NOMO-1 treated with dmso at 0.1 percent for 144 hours (cell line): ENCODE measurements around the gene ATP13A1.
A peak's percentile ranks its signal among the peaks of the same experiment; 100 is the strongest.

Experiments
- DNase-seq: peaks from one replicate; lab custom pipeline; 2025; ENCODE audit not compliant: unreplicated experiment; lab: John Stamatoyannopoulos, UW

ATP13A1 gene

DNA sequence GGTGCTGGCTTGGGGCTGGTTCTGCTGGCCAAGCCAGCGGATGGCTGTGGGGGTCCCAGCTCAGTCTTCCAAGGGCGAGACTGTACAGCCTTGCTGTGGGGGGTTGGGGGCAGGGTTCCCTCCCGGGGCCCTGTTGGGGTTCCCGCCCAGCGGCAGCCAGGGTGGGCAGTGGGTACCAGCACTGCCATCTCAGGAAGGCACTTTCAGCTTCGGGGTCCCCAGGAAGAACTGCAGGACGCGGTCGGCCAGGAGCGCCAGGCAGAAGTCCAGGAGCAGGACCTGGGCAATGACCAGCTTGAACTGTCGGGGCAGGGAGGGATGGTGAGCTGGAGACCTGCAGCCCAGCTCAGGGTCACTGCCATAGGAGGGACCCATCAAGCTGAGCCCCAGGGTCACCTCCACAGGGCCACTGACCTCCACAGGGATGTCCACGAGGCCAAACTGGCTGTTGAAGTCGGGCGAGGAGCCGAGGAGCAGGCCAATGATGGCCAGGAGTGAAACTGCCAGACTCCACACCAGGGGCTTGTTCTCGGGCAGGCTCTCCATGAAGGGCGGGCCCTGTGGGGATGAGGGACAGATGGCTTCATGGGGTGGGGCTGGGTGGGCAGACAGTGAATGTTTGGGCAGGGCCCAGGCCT, 18.1 kb downstream of the ATP13A1 start:
- no peak for DNase-seq

DNA sequence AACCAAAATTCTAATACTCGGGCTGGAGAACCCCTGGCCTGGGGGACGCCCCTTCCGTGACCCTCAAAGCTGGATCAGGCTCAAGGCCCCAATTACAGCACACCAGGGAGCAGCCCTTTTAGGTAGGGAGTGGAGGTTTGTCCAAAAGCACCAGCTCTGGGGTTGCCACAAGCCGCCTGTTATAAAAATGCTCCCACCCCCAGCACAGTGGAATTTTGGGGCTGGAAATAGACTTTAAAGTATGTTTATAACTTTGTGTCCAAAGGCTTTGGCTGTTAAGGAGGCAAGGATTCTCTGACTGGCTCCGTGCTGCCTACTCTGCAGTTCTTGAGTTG, 19.5 kb downstream of the ATP13A1 start:
- no peak for DNase-seq

DNA sequence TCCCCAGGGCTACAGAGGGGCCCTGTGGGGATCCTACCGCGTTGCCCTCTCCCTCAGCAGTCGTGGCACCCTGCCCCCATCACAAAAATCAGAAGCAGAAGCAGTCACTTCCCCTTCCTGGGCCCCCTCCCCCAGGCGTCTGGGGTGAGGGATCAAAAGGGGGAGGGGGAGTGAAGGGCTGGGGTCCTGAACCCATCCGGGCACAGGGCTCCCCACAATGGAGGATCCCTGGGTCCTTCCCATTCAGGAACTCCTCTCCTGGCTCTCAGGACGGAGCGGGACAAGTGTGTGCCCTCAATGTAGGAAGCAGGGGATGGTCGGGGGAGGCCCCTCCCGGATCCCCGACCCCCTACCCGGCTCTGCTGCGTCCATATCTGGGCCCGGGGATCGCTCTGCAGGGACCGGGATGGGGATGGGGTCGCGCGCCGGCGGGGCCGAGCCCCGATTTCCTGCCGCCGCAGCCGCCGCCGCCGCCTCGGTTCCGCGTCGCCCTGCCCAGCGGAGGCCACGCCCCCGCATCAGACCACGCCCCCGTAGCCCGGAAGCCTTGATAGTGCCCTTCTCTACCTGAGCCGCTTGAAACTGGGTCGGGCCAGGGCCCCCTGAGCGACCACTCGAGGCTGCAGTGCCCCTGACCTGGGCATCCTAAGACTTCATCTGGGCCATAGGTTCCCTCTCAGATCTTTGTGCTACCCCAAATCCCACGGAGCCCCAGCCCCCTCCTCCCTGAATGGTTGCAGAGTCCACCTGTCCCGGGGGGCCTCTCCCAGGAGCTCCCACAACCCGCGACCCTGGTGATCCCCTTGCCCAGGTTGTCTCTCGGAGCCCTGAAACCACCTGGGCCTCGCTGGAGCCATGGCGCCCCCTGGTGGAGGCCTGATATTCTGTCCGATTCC, 20.1 kb downstream of the ATP13A1 start, which contains the start of gene GMIP:
Gene GMIP (minus strand): TSS at position 500 of the 896 bp plus-strand sequence. CDS start 128 bp downstream, at position 372.
- DNase-seq: peak; percentile 53

DNA sequence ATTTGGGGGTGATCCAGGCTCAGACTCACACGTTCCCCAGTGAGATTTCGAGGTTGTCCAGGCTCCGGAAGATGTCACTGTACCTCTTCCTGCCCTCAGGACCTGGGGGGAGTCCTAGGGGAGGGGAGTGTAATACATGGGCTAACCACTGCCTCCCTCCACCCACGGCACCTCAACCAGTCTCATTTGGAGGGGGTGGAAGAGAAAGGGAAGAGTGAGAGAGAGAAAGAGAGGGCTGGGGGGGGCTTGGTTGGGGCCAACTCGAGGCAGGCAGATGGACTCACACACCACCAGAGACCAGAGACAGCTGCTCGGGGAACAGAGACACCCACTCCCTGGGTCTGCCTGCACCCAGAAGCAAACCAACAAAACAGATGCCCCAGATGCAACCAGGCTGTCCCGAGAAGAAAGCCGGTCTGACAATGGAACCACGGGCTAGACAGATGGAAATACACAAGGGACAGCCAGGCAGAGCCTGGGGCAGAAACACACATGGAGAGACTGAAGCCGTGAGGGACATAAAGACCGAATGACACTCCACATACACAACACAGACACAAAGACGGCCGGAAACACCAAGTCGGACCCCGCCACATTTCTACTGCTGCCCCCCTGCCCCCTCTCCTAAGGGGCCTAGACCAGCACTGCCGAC, 20.8 kb downstream of the ATP13A1 start:
- no peak for DNase-seq

DNA sequence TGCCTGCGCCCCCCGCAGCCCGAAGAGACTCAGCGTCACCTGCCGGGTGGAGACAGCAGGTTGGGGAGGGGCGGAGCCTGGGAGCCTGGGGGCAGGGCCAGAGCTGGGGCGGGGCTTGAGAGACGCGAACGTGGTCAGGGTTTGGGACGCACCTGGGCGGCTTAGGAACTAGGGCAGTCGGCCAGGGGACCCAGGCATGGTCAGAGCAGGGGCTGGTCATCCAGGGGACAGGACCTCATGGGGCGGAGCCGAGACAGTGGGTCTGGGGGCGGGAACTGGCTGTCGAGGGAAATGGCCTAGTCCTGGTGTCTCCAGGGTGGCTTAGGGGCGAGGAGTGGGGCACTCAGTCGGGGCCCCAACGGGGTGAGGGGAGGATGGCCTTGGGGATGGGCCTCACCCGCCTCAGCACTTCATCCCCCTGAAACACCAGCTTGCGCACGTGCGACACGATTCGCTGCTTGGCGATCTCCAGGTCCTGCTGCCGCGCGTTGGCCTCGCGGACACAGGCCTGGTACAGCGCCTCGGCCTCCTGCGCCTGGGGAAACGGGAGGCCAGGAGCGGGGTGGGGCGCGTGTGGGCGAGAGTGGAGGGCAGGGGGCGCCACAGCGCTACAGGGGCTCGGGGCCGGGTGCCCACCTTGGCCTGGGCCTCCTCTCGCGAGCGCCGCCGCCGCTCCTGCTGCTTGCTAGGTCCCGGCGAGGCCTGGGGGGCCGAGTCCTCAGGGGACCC, 25.8 kb downstream of the ATP13A1 start:
- DNase-seq: no peak

DNA sequence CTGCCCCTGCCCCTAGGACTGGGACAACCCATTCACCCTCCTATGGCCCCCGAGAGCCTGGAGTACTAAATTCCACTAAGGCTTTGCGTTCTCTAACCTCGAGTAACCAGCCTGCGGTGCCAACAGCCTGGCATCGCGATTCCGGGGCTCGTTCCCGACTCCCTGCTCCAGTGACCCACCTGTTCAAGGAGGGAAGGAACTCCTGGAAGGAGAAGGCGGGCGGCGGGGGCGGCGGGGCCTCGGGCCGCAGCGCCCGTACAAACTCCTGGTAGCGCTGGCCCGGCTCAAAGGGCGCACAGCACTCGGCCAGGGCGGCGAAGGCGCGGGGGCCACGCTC, 26.3 kb downstream of the ATP13A1 start:
- DNase-seq: no peak

DNA sequence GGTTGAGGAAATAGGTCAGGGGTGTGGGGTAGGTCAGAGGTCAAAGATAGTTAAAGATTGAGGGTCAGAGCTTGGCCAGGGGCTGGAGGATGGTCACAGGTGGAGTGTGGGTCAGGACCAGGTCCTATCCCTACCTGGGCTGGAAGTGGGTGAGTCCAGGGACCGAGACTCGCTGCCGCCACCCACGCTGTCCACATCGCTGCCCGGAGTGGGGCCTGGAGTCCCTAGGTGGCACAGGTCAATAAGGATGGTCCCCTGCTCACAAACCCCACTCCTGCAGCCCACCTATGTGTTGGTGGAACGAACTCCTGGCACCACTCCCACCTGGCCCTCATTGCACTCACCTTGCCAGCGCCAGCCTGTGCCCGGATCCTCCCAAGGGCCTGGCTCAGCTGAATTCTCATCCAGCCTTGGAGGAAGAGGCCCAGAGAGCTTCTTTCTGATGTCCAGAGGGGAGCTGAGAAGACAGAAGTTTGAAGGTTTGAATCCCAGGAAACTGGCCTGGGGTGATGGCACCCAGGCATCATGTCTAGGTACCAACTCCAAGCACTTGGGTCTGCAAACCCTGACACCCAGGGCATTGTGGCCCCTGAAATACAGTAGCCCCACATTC, 26.8 kb downstream of the ATP13A1 start:
- no peak for DNase-seq

DNA sequence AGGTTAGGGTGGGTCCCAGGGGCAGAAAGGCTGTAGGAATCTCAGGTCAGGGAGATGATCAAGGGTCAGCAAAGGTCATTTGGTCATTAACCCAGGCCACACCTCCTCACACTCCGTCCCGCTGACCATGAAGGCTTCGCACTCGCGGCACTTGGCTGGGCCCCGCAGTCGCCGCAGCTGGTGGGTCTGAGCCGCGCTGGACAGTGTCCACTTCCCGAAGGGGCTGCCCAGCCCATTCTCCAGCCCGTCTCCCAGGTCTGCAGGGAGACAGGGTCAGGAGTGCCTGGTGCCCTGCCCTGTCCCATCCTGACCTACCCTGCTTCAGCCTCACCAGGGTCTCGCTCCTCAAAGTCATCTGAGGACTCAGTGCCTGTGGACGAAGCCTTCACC, 28.2 kb downstream of the ATP13A1 start:
- no peak for DNase-seq

DNA sequence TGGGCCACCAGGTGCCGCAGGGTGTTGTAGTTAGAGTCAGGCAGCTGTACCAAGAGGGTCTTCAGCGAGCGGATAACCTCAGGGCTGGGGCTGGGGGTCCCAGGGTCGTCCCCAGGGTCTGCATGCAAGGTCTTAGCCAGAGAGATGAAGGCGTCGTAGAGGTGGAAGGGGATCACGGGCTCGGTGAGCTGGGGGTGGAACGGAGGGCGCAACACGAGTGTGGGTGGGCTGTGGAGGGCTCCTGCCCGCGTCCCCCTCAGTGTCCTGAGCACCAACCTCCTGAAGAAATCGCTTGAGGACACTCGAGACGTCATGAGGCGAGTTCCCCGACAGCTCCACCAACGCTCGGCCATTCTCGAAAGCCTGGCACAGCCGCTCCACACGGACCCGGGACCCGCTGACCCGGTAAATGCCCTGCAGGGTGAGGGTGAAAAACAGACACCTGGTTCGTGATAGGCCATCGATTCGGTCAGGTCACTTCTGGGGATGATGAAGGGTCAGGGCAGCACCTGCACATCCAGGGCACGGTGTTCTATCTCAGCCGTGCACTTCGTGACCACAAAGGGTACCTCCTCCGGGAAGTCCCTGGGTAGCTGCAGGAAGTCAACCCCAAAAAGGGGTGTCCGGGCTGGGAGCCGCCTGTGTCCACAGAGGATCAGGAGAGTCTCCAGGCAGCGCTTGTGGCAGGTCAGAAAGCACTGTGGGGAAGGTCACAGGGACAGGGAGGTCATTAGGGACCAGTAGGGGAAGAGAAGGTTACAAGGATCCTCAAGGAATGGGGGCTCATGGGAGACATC, 28.8 kb downstream of the ATP13A1 start:
- no peak for DNase-seq

DNA sequence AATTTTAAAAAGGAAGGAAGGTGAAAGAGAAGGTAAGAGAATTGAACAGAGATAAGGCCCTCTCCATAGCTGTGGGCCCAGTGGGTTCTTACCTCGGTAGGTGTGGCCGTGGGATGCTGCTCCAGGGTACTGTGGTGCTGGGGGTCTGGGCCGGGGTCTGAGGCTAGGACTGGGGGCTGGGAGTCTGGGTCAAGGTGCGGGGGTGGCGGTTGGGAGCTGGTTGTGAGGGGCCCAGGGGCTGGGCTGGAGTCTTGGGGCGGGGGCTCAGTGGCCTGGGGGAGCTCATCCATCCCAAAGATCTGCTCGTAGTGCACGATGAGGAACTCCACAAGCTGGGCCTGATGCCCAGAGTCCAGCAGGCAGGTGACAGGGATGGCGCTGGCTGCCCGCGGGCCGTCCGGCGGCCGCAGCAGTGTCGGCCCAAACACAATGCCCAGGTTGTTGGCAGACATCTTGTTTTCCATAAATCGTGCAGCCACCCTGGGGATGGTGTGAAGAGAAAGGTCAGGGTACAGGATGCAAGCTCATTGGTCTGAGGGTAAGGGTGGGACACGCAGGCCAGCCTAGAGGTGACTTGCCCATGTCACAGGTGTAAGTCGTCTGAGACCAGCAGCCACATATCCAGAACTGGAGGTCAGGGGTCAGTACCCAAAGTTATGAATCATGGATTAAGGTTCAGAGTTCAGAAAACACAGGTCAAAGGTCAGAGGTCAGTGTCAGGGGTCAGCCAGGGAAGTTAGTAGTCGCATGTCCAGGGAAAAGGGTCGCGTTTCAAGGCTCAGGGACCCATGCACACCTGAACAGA, 29.6 kb downstream of the ATP13A1 start:
- no peak for DNase-seq

DNA sequence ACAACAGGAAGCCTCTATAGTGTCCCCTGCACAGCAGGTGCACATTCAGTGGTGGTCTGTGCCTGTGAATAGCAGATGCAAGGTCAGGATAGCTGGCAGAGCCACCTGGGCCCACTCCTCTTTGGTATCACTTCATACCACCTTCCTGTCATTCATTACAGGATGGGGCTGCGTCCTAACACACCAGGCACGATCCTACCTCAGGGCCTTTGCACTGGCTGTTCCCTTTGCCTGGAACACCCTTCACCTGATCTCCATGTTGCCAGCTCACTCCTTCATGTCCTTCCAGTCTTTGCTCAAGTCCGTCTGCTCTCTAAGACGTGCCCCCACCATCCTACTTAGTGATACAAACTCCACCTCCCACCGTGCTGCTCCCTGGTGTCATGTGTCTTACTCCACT, 30.8 kb downstream of the ATP13A1 start:
- DNase-seq: no peak

DNA sequence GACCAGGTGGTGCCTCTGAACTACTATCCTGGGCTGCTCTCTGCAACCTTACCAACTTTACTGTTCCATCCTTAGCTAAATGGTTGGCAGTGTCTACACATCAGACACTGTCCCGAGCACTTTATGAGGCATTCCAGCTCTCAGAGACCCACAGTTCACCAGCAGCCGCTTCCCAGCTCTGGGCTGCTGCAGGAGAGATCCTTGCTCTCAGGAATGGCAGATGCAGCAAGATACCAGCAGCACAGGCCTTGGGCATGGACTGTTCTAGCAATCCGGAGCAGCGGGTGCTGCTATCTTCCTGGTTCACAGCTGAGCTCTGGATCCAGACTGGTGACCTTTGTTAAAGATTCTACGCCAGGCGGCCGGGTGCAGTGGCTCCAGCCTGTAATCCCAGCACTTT, 32.1 kb downstream of the ATP13A1 start:
- no peak for DNase-seq

DNA sequence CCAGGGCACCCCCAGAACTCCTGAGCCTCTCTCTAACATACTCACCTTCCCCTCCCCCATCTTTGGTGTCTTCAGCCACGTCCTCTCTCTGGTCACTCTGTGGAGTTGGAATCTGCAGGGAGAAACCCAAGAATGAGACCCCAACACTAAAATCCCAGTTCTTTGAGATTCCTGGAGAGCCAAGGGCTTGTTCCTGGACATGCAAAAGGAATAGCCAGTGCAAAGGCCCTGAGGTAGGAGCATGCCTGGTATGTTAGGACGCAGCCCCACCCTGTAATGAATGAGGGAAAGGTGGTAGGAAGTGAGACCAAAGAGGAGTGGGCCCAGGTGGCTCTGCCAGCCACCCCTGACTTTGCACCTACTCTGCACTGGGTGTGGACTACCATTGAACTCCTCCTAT, 33.0 kb downstream of the ATP13A1 start:
- DNase-seq: no peak

DNA sequence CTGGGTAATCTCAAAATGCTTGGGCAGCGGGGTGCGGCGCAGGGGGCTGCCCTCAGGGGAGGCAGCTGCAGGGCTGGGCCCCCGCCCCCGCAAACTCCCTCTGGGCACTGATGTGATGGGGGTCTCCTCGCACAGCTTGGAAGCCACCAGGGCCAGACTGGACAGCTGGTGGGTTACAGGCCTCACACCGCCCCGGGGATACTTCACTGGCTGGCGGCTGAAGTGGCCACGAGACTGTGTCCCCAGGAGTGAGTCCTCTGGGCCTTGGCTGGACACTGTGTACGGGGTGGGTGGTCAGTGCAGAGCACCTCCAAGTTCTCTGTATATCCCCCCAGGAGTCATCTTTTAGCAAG, 33.4 kb downstream of the ATP13A1 start:
- no peak for DNase-seq

DNA sequence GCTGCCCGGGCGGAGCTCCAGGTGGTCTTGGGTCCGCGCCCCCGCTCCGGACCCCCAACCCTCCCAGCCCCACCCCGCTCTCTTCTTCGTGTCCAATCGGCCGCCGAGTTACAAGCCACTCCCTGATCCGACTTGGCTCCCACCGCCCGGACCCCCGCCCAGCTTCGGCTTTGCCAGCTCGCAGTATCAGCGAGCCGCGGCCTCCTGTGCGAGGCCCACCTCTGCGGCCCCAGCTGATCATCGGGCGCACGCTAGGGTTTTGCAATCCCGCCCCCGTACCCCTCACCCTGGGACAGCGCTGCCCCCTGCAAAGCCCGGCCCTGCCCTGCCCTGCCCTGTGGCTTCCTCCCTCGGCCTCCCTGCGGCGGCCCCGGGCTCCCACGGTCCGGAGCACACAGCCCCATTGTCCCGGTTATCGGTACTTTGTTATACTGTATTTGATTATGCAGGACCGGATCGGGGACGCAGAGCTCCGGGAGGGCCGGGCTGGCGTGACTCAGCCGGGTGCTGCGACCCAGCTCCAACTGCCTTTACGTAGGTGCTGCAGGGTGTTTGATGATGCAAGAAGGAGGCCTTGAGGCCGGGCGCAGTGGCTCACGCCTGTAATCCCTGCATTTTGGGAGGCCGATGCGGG, 34.9 kb downstream of the ATP13A1 start:
- DNase-seq: no peak

DNA sequence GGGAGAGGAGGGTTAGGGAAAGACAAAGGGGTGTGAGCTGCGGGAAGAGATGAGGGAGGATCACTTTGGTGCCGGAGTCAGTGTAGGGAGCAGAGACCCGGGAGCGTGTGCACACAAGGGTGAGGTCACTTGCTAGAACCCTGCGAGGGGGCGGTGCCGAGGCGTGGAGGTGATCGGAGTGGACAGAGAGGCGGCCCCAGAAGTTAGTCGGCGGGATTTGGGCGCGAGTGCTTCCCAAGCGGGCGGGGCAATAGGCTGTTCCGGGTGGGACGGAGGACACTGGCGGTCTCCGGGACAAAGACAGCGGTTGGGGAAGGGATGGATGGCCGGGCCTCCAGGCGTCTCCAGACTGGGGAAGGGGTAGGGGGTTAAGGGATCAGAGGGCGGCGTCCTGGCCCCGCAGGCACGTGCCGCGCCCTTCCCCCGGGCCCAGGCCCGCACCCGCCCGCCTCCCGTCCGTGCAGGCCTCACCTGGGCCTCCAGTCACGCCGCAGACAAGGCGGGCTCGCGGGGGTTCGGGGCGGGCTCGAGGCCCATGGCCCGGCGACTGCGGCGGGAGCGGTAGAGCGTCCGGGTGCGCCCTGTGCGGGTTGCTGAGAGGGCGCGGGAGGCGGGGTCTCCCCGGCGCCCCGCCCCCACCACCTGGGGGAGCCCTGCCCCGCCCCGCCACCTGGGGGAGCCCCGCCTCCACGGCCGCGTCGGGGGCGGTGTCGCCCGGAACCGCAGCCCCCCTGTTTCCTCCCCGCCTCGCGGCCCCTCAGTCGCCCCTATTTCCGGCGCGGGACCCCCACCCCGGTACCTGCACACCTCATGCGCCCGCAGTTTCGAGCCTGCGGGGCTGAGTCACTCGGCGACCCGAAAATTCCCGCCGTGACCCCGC, 35.6 kb downstream of the ATP13A1 start, which contains the start of gene LPAR2:
Gene LPAR2 (minus strand): TSS at position 600 of the 880 bp plus-strand sequence. CDS start 945 bp downstream, outside the sequence.
- no peak for DNase-seq

DNA sequence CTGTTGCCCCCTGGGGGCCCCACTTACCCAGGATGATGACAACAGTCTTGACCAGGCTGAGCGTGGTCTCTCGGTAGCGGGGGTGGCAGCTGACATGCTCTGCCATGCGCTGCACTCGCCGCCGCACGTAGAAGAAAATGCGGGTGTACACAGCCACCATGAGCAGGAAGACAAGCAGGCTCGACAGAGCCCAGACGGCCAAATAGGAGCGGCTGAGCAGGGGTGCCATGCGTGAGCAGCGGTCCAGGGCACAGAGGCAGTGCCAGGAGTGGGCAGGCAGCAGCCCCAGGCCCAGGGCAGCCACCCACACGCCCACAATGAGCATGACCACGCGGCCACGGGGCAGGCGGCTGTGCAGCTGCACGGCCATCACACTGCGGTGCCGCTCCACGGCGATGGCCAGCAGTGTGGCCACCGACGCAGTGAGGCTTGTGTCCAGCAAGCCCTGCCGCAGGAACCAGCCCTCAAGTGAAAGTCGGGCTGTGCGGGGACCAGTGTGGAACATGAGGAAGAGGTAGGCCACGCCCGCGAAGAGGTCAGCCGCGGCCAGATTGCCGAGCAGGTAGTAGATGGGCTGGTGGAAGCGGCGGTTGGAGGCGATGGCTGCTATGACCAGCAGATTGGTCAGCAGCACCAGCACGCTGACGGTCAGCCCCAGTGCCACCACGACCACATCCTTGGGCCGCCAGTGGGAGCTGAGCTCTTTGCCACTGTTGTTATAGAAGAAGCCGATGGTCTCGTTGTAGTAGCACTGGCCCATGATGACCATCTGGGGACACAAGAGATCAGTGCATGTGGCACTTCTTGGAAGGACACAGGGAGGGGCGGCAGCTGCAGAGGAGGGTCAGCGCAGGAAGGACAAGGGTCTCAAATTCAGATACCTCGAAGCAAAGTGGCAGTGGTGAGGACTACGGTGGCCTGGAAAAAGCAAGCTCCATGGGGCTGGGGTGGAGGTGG, 36.7 kb downstream of the ATP13A1 start:
- DNase-seq: no peak
